ENCODE measurements around the gene OVCA2. TPM values are rescaled to one million over a fixed set of nuclear protein-coding genes. Genes with fewer than 3 reads are reported as not detected.
A peak's percentile ranks its signal among the peaks of the same experiment; 100 is the strongest.

OVCA2 gene
- total RNA-seq, 1 experiment from 2014 or later: 24.6 TPM

DNA sequence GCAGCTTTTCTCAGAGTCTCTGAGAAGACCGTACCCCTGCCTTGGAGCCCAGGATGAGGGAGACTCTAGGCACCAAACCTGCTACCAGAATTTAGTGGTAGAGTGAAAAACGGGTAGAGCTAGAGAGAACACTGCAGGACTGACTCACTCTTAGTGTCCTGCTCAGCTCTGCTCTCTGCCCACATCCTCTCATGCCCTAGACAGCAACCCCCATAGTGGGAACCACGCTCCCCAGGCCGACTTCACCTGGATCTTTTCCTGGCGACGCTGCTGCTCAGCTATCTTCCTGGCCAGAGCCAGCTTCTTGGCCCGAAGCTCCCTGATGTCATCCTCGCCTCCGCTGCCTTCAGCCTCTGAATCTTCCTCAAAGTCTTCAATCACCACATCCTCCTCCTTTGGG is 39.7 kb downstream of the OVCA2 start:
- H2BK20ac ChIP-seq (ENCODE audit: low read depth, low read length, poor library complexity, severe bottlenecking): no peak overlapping the region
- H3K9ac ChIP-seq (ENCODE audit: extremely low read depth, insufficient read length, low read length): no peak overlapping the region
- TF ChIP-seq, protein P1, sequence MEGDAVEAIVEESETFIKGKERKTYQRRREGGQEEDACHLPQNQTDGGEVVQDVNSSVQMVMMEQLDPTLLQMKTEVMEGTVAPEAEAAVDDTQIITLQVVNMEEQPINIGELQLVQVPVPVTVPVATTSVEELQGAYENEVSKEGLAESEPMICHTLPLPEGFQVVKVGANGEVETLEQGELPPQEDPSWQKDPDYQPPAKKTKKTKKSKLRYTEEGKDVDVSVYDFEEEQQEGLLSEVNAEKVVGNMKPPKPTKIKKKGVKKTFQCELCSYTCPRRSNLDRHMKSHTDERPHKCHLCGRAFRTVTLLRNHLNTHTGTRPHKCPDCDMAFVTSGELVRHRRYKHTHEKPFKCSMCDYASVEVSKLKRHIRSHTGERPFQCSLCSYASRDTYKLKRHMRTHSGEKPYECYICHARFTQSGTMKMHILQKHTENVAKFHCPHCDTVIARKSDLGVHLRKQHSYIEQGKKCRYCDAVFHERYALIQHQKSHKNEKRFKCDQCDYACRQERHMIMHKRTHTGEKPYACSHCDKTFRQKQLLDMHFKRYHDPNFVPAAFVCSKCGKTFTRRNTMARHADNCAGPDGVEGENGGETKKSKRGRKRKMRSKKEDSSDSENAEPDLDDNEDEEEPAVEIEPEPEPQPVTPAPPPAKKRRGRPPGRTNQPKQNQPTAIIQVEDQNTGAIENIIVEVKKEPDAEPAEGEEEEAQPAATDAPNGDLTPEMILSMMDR (conservative IDR thresholded peaks at IDR 0.05): no peak
- no peak overlapping the region for H2BK12ac ChIP-seq (ENCODE audit: insufficient read length, low read depth, low read length)
- no peaks in the 10 kb centered on the region for H3K23me2 ChIP-seq (ENCODE audit: insufficient read length, low read depth, low read length, poor library complexity, severe bottlenecking)
- no peak overlapping the region for H2BK5ac ChIP-seq (ENCODE audit: insufficient read length, low read length)
- no peak overlapping the region for H3K56ac ChIP-seq (ENCODE audit: insufficient read length, low read depth, low read length)
- no peak overlapping the region for H4K8ac ChIP-seq (replicated peaks; ENCODE audit: insufficient read length, low read depth, low read length)
- Mint-ChIP-seq H3K4me3 (no peak overlapping the region), H3K4me1 (no peaks in the 10 kb centered on the region), H3K9me3 (no peaks in the 10 kb centered on the region), H3K36me3 (ENCODE audit: insufficient read depth in 1 of 3, low read depth in 3 of 3) (peaks cover 5 to 48% (median 22%) of the 10 kb centered on the region in 3 experiments), H3K27me3 (ENCODE audit: low read depth) (no peaks in the 10 kb centered on the region; the same call in 1 of the 2 replicates), H3K27ac (peak overlapping the region in 1 of 3 experiments; percentile 8; a peak in 1 of 7 replicates)
- H3K23ac ChIP-seq (ENCODE audit: insufficient read length, low read depth, low read length): no peak overlapping the region
- no peak for DNase-seq
- H3T11ph ChIP-seq (ENCODE audit: low read length): no peak overlapping the region
- H3K18ac ChIP-seq (ENCODE audit: insufficient read length, low read depth, low read length): no peak overlapping the region
- no peak overlapping the region for H3K14ac ChIP-seq (ENCODE audit: insufficient read depth, low read length)
- no peak overlapping the region for H2AFZ ChIP-seq (ENCODE audit: low read length)
- no peak overlapping the region for H2BK120ac ChIP-seq (ENCODE audit: low read depth, low read length, poor library complexity, severe bottlenecking)
- H4K91ac ChIP-seq (ENCODE audit: insufficient read length, low read depth, low read length): no peak overlapping the region
- no peaks in the 10 kb centered on the region for H3K79me1 ChIP-seq (ENCODE audit: insufficient read depth, low read depth, low read length, poor library complexity, severe bottlenecking)
- no peak overlapping the region for H4K5ac ChIP-seq (ENCODE audit: insufficient read length, low read depth, low read length)
- no peaks in the 10 kb centered on the region for H3K27me3 ChIP-seq (ENCODE audit: insufficient read depth, low read length)
- WGBS (ENCODE audit: extremely low coverage, insufficient read length, low lambda C conversion rate): no CpG with 5 or more reads among the region's 9 CpGs
- H2BK15ac ChIP-seq (ENCODE audit: low read depth, low read length): no peak overlapping the region
- no peaks in the 10 kb centered on the region for H3K79me2 ChIP-seq (ENCODE audit: insufficient read depth, low read length)
- H3K9me3 ChIP-seq (ENCODE audit: control insufficient read depth, low read depth, low read length): no peaks in the 10 kb centered on the region
- no peak overlapping the region for H2AK5ac ChIP-seq (ENCODE audit: insufficient read length, low read length)
- no peak overlapping the region for H3K4me2 ChIP-seq (ENCODE audit: insufficient read depth, insufficient read length, low read length)
- H4K20me1 ChIP-seq (ENCODE audit: control insufficient read depth, insufficient read depth, insufficient read length): no peaks in the 10 kb centered on the region
- H3K27ac ChIP-seq (ENCODE audit: insufficient read length, low read depth, low read length): no peak overlapping the region
- H3K4me1 ChIP-seq (ENCODE audit: insufficient read depth, low read length): no peaks in the 10 kb centered on the region
- H3K4ac ChIP-seq (ENCODE audit: low read depth, low read length): no peak overlapping the region

Measured in H9 (cell line).